PC-3 (cell line): ENCODE data around the gene CABLES1. TPM values are rescaled to one million over a fixed set of nuclear protein-coding genes. Genes with fewer than 3 reads are reported as not detected.
"Not testable (repeated sequence)": the region's sequence is repeated elsewhere in the genome, so short reads cannot be mapped to it uniquely, and the experiment has no call there.

Source experiments
- ATAC-seq: fragments of 200-7000 bp; cut with Tn5 transposase; 2 replicates; pipeline ENCODE4 v1.9.1; 2020; ENCODE audit warnings: mild to moderate bottlenecking, moderate library complexity
- BruUV-seq: library from RNA; stranded (reverse); fragments of 400-500 nt; replicated peaks from 2 replicates; lab custom pipeline; 2021; lab: Mats Ljungman, UMichigan
- CTCF ChIA-PET: fragments of 300-600 bp; sonication (Branson Sonifier 250); formaldehyde crosslinking; loops from one replicate; lab custom pipeline; 2022; ENCODE audit warnings: antibody characterized with exemption; lab: Charles Lee
- POLR2A ChIA-PET: fragments of 300-600 bp; sonication (Branson Sonifier 250); formaldehyde crosslinking; loops from one replicate; lab custom pipeline; 2022; ENCODE audit warnings: antibody characterized with exemption; ENCODE audit not compliant: unreplicated experiment; lab: Charles Lee
- DNase-seq: peaks from one replicate; pipeline ENCODE4 v3.0.0-alpha.2; 2015
- H2AFZ ChIP-seq: fragments of 300-600 bp; sonication (generic); 2 replicates; pipeline ENCODE4 v1.6.0; 2016; ENCODE audit warnings: antibody characterized with exemption, low read length
- H3F3A ChIP-seq: fragments of 300-600 bp; sonication (generic); one replicate; pipeline ENCODE4 v1.6.0; 2017; ENCODE audit warnings: antibody characterized with exemption, low read length, control low read depth, mild to moderate bottlenecking; ENCODE audit not compliant: unreplicated experiment
- H3K27ac ChIP-seq: fragments of 300-600 bp; sonication (generic); 2 replicates; pipeline ENCODE4 v1.5.1; 2016; ENCODE audit warnings: mild to moderate bottlenecking, low read length
- H3K27me3 ChIP-seq: fragments of 300-600 bp; sonication (generic); 2 replicates; pipeline ENCODE4 v1.6.1; 2016; ENCODE audit warnings: low read length, mixed read lengths
- H3K36me3 ChIP-seq: fragments of 300-600 bp; sonication (generic); 2 replicates; pipeline ENCODE4 v1.6.1; 2016; ENCODE audit warnings: low read depth, mixed run types, low read length, mixed read lengths
- H3K4me1 ChIP-seq: fragments of 300-600 bp; sonication (generic); 2 replicates; pipeline ENCODE4 v1.5.1; 2016; ENCODE audit warnings: low read length; ENCODE audit not compliant: insufficient read depth
- H3K4me2 ChIP-seq: fragments of 300-600 bp; sonication (generic); 2 replicates; pipeline ENCODE4 v1.6.0; 2016; ENCODE audit warnings: low read length
- H3K4me3 ChIP-seq: fragments of 300-600 bp; sonication (generic); 2 replicates; pipeline ENCODE4 v1.5.1; 2016; ENCODE audit warnings: mild to moderate bottlenecking, low read length, mixed read lengths
- H3K79me2 ChIP-seq: fragments of 300-600 bp; sonication (generic); 2 replicates; pipeline ENCODE4 v1.6.1; 2017; ENCODE audit warnings: low read length, mixed read lengths
- H3K9ac ChIP-seq: fragments of 300-600 bp; sonication (generic); 2 replicates; pipeline ENCODE4 v1.6.0; 2016; ENCODE audit warnings: mild to moderate bottlenecking, low read length
- H3K9me2 ChIP-seq: fragments of 300-600 bp; sonication (generic); replicated peaks from 2 replicates; pipeline ENCODE4 v1.6.1; 2016; ENCODE audit warnings: mixed run types, low read length, mixed read lengths
- H3K9me3 ChIP-seq: fragments of 300-600 bp; sonication (generic); 2 replicates; pipeline ENCODE4 v1.6.1; 2016; ENCODE audit warnings: low read length, mixed read lengths
- H4K20me1 ChIP-seq: fragments of 300-600 bp; sonication (generic); 2 replicates; pipeline ENCODE4 v1.6.1; 2016; ENCODE audit warnings: low read length, mixed read lengths
- CTCF ChIP-seq: fragments of 300-600 bp; sonication (generic); conservative IDR thresholded peaks from 2 replicates; pipeline ENCODE4 v1.5.1; 2017; ENCODE audit warnings: antibody characterized with exemption, low read depth, mild to moderate bottlenecking, low read length
- EZH2 ChIP-seq: fragments of 300-600 bp; sonication (generic); IDR thresholded peaks from one replicate; pipeline ENCODE4 v1.6.1; 2017; ENCODE audit warnings: antibody characterized with exemption, mild to moderate bottlenecking, low read length; ENCODE audit not compliant: unreplicated experiment
- EZH2phosphoT487 ChIP-seq: fragments of 300-600 bp; sonication (generic); IDR thresholded peaks from 2 replicates; pipeline ENCODE4 v1.6.1; 2018; ENCODE audit warnings: mild to moderate bottlenecking, antibody characterized with exemption, low read length, borderline replicate concordance
- intact Hi-C: fragments of 100-400 bp; cut with micrococcal nuclease; formaldehyde crosslinking; loops from 2 replicates; pipeline ENCODE4 v1.9.0; 2023
- total RNA-seq: library from RNA; depleted of rRNA; stranded (reverse); fragments of >200 nt; gene quantifications from 2 replicates; pipeline ENCODE4 v1.2.3, GENCODE V29; 2014

Gene CABLES1
- total RNA-seq, 1 experiment from 2014 or later: 18.6 TPM

DNA sequence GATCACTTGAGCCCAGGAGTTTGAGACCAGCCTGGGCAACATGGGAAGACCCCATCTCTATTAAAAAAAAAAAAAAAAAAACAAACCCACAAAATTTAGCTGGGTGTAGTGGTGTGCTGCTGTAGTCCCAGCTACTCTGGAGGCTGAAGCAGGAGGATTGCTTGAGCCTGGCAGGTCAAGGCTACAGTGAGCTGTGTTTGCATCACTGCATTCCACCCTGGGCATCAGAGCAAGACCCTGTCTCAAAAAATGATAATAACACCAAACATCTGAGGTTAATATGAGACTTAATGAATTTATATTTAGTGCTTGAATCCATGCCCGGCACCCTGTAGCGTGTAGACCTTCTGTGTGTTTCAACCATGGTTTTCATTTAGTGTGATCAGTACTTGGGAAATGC, 22.8 kb downstream of the CABLES1 start:
- POLR2A ChIA-PET: no interaction called here
- intact Hi-C loops: no loop called here

DNA sequence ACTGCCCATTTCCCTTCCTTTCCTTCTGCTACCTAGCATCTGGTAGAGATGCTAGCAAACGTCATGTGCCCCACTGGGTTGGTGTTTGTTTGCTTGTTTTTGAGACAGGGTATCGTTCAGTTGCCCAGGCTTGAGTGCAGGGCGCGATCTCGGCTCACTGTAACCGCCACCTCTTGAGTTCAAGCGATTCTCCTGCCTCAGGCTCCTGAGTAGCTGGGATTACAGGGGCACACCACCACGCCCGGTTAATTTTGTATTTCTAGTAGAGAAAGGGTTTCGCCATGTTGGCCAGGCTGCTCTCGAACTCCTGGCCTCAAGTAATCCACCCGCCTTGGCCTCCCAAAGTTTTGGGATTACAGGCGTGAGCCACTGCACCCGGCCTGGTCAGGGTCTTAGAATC, 23.6 kb downstream of the CABLES1 start:
- Histone ChIP-seq H3K79me2 (peaks cover 19% of the 10 kb centered on the region; the same call in 1 of the 2 replicates), H3K4me1 (peaks cover 19% of the 10 kb centered on the region)
- H3K4me2 ChIP-seq, H3K27ac ChIP-seq, BruUV-seq, H3F3A ChIP-seq, CTCF ChIA-PET, POLR2A ChIA-PET, H3K9me2 ChIP-seq, H3K9ac ChIP-seq, H3K27me3 ChIP-seq, H3K36me3 ChIP-seq, H3K4me3 ChIP-seq, H2AFZ ChIP-seq, ATAC-seq, intact Hi-C loops, DNase-seq, H3K9me3 ChIP-seq, H4K20me1 ChIP-seq: not testable (repeated sequence)

More for the DNA sequence above, 22.8 kb downstream of the CABLES1 start:
- ATAC-seq (no peak), DNase-seq (no peak)
- TF ChIP-seq EZH2 (no peak), CTCF (no peak), EZH2phosphoT487 (no peak)
- Histone ChIP-seq H3K27ac (no peak overlapping the region), H4K20me1 (no peaks in the 10 kb centered on the region), H3K4me3 (no peak overlapping the region), H3K4me2 (no peak overlapping the region), H3F3A (no peaks in the 10 kb centered on the region), H3K79me2 (peaks cover 19% of the 10 kb centered on the region; the same call in 1 of the 2 replicates), H3K4me1 (peaks cover 19% of the 10 kb centered on the region), H3K36me3 (no peaks in the 10 kb centered on the region), H3K27me3 (no peaks in the 10 kb centered on the region), H3K9me2 (no peaks in the 10 kb centered on the region), H3K9me3 (no peaks in the 10 kb centered on the region), H3K9ac (no peak overlapping the region), H2AFZ (no peak overlapping the region)
- BruUV-seq: no TSS peak
- CTCF ChIA-PET: no interaction called here

GRCh38 chr18:23159344-23159743, 24.1 kb downstream of the CABLES1 start:
- BruUV-seq: no TSS peak
- H3K27ac ChIP-seq: no peak overlapping the region
- H3K36me3 ChIP-seq: no peaks in the 10 kb centered on the region
- CTCF ChIA-PET: no interaction called here
- H3K4me2 ChIP-seq: no peak overlapping the region
- no peak for TF ChIP-seq EZH2phosphoT487
- TF ChIP-seq CTCF: no peak
- TF ChIP-seq EZH2: no peak
- intact Hi-C loops: no loop called here
- no peak overlapping the region for H3K9ac ChIP-seq
- POLR2A ChIA-PET: no interaction called here
- no peak overlapping the region for H2AFZ ChIP-seq
- H3K9me2 ChIP-seq: no peaks in the 10 kb centered on the region
- H3F3A ChIP-seq: no peaks in the 10 kb centered on the region
- DNase-seq: no peak
- H3K9me3 ChIP-seq: no peaks in the 10 kb centered on the region
- H4K20me1 ChIP-seq: no peaks in the 10 kb centered on the region
- no peaks in the 10 kb centered on the region for H3K27me3 ChIP-seq
- H3K4me3 ChIP-seq: no peak overlapping the region
- H3K79me2 ChIP-seq: peaks cover 19% of the 10 kb centered on the region; the same call in 1 of the 2 replicates
- peaks cover 16% of the 10 kb centered on the region for H3K4me1 ChIP-seq
- ATAC-seq: no peak
